HEK293 (cell line): Measurements from ENCODE around the gene APOLD1.

Experiments
- PRDM1 ChIP-seq: fragments of 450-650 bp; formaldehyde crosslinking; IDR thresholded peaks from 2 replicates; pipeline ENCODE4; 2016; ENCODE audit warnings: missing biosample characterization, missing genetic modification characterization
- YY1 ChIP-seq: fragments of 450-650 bp; formaldehyde crosslinking; IDR thresholded peaks from 2 replicates; pipeline ENCODE4 v1.5.1; 2018; ENCODE audit warnings: missing biosample characterization, missing genetic modification characterization
- YY2 ChIP-seq: fragments of 450-650 bp; formaldehyde crosslinking; IDR thresholded peaks from 2 replicates; pipeline ENCODE4 v1.5.1; 2016; ENCODE audit warnings: missing biosample characterization, missing genetic modification characterization
- ZBTB17 ChIP-seq: fragments of 450-650 bp; formaldehyde crosslinking; IDR thresholded peaks from 2 replicates; pipeline ENCODE4 v1.5.1; 2016; ENCODE audit warnings: missing biosample characterization, missing genetic modification characterization
- ZBTB48 ChIP-seq: fragments of 450-650 bp; formaldehyde crosslinking; IDR thresholded peaks from 2 replicates; pipeline ENCODE4 v1.5.1; 2016; ENCODE audit warnings: missing biosample characterization, missing genetic modification characterization
- ZBTB8A ChIP-seq: fragments of 450-650 bp; formaldehyde crosslinking; IDR thresholded peaks from 2 replicates; pipeline ENCODE4 v1.5.1; 2016; ENCODE audit warnings: missing biosample characterization, missing genetic modification characterization
- ZEB2 ChIP-seq: fragments of 450-650 bp; formaldehyde crosslinking; IDR thresholded peaks from 2 replicates; pipeline ENCODE4 v1.5.1; 2016; ENCODE audit warnings: missing biosample characterization, missing genetic modification characterization
- ZIC2 ChIP-seq: fragments of 450-650 bp; formaldehyde crosslinking; IDR thresholded peaks from 2 replicates; pipeline ENCODE4 v1.5.1; 2016; ENCODE audit warnings: missing biosample characterization, missing genetic modification characterization
- ZNF175 ChIP-seq: fragments of 450-650 bp; formaldehyde crosslinking; IDR thresholded peaks from 2 replicates; pipeline ENCODE4 v1.5.1; 2016; ENCODE audit warnings: missing biosample characterization, missing genetic modification characterization
- ZNF335 ChIP-seq: fragments of 450-650 bp; formaldehyde crosslinking; conservative IDR thresholded peaks from 2 replicates; pipeline ENCODE4 v1.5.1; 2016; ENCODE audit warnings: missing biosample characterization, missing genetic modification characterization
- ZNF341 ChIP-seq: fragments of 450-650 bp; formaldehyde crosslinking; IDR thresholded peaks from 2 replicates; pipeline ENCODE4; 2016; ENCODE audit warnings: low read depth, missing biosample characterization, missing genetic modification characterization
- ZNF394 ChIP-seq: fragments of 450-650 bp; formaldehyde crosslinking; IDR thresholded peaks from 2 replicates; pipeline ENCODE4 v1.5.1; 2016; ENCODE audit warnings: missing biosample characterization, missing genetic modification characterization, mild to moderate bottlenecking, moderate library complexity, borderline replicate concordance
- ZNF501 ChIP-seq: fragments of 450-650 bp; formaldehyde crosslinking; IDR thresholded peaks from 2 replicates; pipeline ENCODE4 v1.5.1; 2016; ENCODE audit warnings: missing biosample characterization, missing genetic modification characterization
- ZNF529 ChIP-seq: fragments of 450-650 bp; formaldehyde crosslinking; IDR thresholded peaks from 2 replicates; pipeline ENCODE4 v1.5.1; 2017; ENCODE audit warnings: missing genetic modification characterization, missing biosample characterization; ENCODE audit not compliant: insufficient replicate concordance
- ZNF600 ChIP-seq: fragments of 450-650 bp; formaldehyde crosslinking; IDR thresholded peaks from 2 replicates; pipeline ENCODE4 v1.5.1; 2016; ENCODE audit warnings: missing biosample characterization, missing genetic modification characterization
- ZXDB ChIP-seq: fragments of 450-650 bp; formaldehyde crosslinking; IDR thresholded peaks from 2 replicates; pipeline ENCODE4 v1.5.1; 2016; ENCODE audit warnings: missing biosample characterization, missing genetic modification characterization
- TF ChIP-seq, protein P1 (sequence below): fragments of 450-650 bp; formaldehyde crosslinking; IDR thresholded peaks from 2 replicates; pipeline ENCODE4 v1.5.1; 2016; ENCODE audit warnings: missing biosample characterization, missing genetic modification characterization
- TF ChIP-seq, protein P2 (sequence below): fragments of 450-650 bp; formaldehyde crosslinking; IDR thresholded peaks from 2 replicates; pipeline ENCODE4 v1.5.1; 2017; ENCODE audit warnings: missing biosample characterization, missing genetic modification characterization
- TF ChIP-seq, protein P3 (sequence below): fragments of 450-650 bp; formaldehyde crosslinking; IDR thresholded peaks from 2 replicates; pipeline ENCODE4 v1.5.1; 2016; ENCODE audit warnings: missing biosample characterization, missing genetic modification characterization
- TF ChIP-seq, protein P4 (sequence below): fragments of 450-650 bp; formaldehyde crosslinking; IDR thresholded peaks from 2 replicates; pipeline ENCODE4 v1.5.1; 2016; ENCODE audit warnings: missing biosample characterization, missing genetic modification characterization
- TF ChIP-seq, protein P5 (sequence below): fragments of 450-650 bp; formaldehyde crosslinking; IDR thresholded peaks from 2 replicates; pipeline ENCODE4 v1.5.1; 2017; ENCODE audit warnings: missing biosample characterization, mild to moderate bottlenecking, missing genetic modification characterization, moderate library complexity
- TF ChIP-seq, protein P6 (sequence below): fragments of 450-650 bp; formaldehyde crosslinking; IDR thresholded peaks from 2 replicates; pipeline ENCODE4 v1.5.1; 2016; ENCODE audit warnings: missing biosample characterization, missing genetic modification characterization
- TF ChIP-seq, protein P7 (sequence below): fragments of 450-650 bp; IDR thresholded peaks from 2 replicates; pipeline ENCODE4 v1.5.1; 2018; ENCODE audit warnings: missing biosample characterization, missing genetic modification characterization

The APOLD1 gene

DNA sequence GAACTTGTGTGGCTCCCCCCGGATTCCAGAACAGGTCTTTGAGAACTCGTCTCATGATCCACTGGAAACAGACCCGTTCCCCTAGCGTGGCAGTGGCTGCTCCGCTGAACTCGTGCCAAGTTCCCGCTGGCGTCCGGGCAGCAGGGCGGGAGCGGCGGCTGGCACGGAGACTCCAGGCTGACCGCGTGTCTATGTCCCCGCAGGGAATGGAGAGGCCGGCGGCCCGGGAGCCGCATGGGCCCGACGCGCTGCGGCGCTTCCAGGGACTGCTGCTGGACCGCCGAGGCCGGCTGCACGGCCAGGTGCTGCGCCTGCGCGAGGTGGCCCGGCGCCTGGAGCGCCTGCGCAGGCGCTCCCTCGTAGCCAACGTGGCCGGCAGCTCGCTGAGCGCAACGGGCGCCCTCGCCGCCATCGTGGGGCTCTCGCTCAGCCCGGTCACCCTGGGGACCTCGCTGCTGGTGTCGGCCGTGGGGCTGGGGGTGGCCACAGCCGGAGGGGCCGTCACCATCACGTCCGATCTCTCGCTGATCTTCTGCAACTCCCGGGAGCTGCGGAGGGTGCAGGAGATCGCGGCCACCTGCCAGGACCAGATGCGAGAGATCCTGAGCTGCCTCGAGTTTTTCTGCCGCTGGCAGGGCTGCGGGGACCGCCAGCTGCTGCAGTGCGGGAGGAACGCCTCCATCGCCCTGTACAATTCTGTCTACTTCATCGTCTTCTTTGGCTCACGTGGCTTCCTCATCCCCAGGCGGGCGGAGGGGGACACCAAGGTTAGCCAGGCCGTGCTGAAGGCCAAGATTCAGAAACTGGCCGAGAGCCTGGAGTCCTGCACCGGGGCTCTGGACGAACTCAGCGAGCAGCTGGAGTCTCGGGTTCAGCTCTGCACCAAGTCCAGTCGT lies 1.5 kb downstream of the APOLD1 start (continued):
- TF ChIP-seq, protein P1, sequence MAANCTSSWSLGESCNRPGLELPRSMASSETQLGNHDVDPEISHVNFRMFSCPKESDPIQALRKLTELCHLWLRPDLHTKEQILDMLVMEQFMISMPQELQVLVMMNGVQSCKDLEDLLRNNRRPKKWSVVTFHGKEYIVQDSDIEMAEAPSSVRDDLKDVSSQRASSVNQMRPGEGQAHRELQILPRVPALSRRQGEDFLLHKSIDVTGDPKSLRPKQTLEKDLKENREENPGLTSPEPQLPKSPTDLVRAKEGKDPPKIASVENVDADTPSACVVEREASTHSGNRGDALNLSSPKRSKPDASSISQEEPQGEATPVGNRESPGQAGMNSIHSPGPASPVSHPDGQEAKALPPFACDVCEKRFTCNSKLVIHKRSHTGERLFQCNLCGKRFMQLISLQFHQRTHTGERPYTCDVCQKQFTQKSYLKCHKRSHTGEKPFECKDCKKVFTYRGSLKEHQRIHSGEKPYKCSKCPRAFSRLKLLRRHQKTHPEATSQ: 0 out of 2 replicates have a peak, but pooled peaks have one; percentile 55
- TF ChIP-seq, protein P2, sequence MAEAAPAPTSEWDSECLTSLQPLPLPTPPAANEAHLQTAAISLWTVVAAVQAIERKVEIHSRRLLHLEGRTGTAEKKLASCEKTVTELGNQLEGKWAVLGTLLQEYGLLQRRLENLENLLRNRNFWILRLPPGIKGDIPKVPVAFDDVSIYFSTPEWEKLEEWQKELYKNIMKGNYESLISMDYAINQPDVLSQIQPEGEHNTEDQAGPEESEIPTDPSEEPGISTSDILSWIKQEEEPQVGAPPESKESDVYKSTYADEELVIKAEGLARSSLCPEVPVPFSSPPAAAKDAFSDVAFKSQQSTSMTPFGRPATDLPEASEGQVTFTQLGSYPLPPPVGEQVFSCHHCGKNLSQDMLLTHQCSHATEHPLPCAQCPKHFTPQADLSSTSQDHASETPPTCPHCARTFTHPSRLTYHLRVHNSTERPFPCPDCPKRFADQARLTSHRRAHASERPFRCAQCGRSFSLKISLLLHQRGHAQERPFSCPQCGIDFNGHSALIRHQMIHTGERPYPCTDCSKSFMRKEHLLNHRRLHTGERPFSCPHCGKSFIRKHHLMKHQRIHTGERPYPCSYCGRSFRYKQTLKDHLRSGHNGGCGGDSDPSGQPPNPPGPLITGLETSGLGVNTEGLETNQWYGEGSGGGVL (tag by site-specific recombination): no peak
- TF ChIP-seq ZBTB17 (tag by site-specific recombination) (peak; percentile 66; the same call in 1 of the 2 replicates), ZNF394 (tag by site-specific recombination) (no peak; the same call in 1 of the 2 replicates), ZEB2 (tag by site-specific recombination) (0 out of 2 replicates have a peak, but pooled peaks have one; percentile 12), ZNF341 (tag by site-specific recombination) (peak; percentile 75), ZNF600 (tag by site-specific recombination) (peak; percentile 84; the same call in 1 of the 2 replicates), ZIC2 (tag by site-specific recombination) (peak; percentile 66), ZBTB8A (peak; percentile 71), YY1 (tag by site-specific recombination) (peak; percentile 74), ZBTB48 (tag by site-specific recombination) (peak; percentile 55; the same call in 1 of the 2 replicates), ZNF529 (no peak), ZNF175 (tag by site-specific recombination) (no peak), YY2 (tag by site-specific recombination) (peak; percentile 40; the same call in 1 of the 2 replicates), ZNF335 (tag by site-specific recombination) (peak; percentile 76), ZNF501 (tag by site-specific recombination) (0 out of 2 replicates have a peak, but pooled peaks have one; percentile 35), ZXDB (tag by site-specific recombination) (peak; percentile 65), PRDM1 (tag by site-specific recombination) (no peak)
- TF ChIP-seq, protein P3, sequence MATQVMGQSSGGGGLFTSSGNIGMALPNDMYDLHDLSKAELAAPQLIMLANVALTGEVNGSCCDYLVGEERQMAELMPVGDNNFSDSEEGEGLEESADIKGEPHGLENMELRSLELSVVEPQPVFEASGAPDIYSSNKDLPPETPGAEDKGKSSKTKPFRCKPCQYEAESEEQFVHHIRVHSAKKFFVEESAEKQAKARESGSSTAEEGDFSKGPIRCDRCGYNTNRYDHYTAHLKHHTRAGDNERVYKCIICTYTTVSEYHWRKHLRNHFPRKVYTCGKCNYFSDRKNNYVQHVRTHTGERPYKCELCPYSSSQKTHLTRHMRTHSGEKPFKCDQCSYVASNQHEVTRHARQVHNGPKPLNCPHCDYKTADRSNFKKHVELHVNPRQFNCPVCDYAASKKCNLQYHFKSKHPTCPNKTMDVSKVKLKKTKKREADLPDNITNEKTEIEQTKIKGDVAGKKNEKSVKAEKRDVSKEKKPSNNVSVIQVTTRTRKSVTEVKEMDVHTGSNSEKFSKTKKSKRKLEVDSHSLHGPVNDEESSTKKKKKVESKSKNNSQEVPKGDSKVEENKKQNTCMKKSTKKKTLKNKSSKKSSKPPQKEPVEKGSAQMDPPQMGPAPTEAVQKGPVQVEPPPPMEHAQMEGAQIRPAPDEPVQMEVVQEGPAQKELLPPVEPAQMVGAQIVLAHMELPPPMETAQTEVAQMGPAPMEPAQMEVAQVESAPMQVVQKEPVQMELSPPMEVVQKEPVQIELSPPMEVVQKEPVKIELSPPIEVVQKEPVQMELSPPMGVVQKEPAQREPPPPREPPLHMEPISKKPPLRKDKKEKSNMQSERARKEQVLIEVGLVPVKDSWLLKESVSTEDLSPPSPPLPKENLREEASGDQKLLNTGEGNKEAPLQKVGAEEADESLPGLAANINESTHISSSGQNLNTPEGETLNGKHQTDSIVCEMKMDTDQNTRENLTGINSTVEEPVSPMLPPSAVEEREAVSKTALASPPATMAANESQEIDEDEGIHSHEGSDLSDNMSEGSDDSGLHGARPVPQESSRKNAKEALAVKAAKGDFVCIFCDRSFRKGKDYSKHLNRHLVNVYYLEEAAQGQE (tag by site-specific recombination): peak; percentile 25; the same call in 1 of the 2 replicates
- TF ChIP-seq, protein P4, sequence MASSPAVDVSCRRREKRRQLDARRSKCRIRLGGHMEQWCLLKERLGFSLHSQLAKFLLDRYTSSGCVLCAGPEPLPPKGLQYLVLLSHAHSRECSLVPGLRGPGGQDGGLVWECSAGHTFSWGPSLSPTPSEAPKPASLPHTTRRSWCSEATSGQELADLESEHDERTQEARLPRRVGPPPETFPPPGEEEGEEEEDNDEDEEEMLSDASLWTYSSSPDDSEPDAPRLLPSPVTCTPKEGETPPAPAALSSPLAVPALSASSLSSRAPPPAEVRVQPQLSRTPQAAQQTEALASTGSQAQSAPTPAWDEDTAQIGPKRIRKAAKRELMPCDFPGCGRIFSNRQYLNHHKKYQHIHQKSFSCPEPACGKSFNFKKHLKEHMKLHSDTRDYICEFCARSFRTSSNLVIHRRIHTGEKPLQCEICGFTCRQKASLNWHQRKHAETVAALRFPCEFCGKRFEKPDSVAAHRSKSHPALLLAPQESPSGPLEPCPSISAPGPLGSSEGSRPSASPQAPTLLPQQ (tag by site-specific recombination): 0 out of 2 replicates have a peak, but pooled peaks have one; percentile 32
- TF ChIP-seq, protein P5, sequence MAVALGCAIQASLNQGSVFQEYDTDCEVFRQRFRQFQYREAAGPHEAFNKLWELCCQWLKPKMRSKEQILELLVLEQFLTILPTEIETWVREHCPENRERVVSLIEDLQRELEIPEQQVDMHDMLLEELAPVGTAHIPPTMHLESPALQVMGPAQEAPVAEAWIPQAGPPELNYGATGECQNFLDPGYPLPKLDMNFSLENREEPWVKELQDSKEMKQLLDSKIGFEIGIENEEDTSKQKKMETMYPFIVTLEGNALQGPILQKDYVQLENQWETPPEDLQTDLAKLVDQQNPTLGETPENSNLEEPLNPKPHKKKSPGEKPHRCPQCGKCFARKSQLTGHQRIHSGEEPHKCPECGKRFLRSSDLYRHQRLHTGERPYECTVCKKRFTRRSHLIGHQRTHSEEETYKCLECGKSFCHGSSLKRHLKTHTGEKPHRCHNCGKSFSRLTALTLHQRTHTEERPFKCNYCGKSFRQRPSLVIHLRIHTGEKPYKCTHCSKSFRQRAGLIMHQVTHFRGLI: no peak
- TF ChIP-seq, protein P6, sequence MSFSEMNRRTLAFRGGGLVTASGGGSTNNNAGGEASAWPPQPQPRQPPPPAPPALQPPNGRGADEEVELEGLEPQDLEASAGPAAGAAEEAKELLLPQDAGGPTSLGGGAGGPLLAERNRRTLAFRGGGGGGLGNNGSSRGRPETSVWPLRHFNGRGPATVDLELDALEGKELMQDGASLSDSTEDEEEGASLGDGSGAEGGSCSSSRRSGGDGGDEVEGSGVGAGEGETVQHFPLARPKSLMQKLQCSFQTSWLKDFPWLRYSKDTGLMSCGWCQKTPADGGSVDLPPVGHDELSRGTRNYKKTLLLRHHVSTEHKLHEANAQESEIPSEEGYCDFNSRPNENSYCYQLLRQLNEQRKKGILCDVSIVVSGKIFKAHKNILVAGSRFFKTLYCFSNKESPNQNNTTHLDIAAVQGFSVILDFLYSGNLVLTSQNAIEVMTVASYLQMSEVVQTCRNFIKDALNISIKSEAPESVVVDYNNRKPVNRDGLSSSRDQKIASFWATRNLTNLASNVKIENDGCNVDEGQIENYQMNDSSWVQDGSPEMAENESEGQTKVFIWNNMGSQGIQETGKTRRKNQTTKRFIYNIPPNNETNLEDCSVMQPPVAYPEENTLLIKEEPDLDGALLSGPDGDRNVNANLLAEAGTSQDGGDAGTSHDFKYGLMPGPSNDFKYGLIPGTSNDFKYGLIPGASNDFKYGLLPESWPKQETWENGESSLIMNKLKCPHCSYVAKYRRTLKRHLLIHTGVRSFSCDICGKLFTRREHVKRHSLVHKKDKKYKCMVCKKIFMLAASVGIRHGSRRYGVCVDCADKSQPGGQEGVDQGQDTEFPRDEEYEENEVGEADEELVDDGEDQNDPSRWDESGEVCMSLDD (tag by site-specific recombination): 0 out of 2 replicates have a peak, but pooled peaks have one; percentile 24
- TF ChIP-seq, protein P7, sequence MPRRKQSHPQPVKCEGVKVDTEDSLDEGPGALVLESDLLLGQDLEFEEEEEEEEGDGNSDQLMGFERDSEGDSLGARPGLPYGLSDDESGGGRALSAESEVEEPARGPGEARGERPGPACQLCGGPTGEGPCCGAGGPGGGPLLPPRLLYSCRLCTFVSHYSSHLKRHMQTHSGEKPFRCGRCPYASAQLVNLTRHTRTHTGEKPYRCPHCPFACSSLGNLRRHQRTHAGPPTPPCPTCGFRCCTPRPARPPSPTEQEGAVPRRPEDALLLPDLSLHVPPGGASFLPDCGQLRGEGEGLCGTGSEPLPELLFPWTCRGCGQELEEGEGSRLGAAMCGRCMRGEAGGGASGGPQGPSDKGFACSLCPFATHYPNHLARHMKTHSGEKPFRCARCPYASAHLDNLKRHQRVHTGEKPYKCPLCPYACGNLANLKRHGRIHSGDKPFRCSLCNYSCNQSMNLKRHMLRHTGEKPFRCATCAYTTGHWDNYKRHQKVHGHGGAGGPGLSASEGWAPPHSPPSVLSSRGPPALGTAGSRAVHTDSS (tag by site-specific recombination): no peak
- TF ChIP-seq, all 188 proteins: peak for 29
